ENCODE measurements around the gene MGAT5B. TPM values are rescaled to one million over a fixed set of nuclear protein-coding genes. Genes with fewer than 3 reads are reported as not detected.

MGAT5B gene
- total and polyA plus RNA-seq, 9 of the 15 experiments (the other 6 are each of a cell fraction or from before 2014, with no cell fraction given): 0.09 to 0.43 (median 0.18) TPM; not detected in 4

DNA sequence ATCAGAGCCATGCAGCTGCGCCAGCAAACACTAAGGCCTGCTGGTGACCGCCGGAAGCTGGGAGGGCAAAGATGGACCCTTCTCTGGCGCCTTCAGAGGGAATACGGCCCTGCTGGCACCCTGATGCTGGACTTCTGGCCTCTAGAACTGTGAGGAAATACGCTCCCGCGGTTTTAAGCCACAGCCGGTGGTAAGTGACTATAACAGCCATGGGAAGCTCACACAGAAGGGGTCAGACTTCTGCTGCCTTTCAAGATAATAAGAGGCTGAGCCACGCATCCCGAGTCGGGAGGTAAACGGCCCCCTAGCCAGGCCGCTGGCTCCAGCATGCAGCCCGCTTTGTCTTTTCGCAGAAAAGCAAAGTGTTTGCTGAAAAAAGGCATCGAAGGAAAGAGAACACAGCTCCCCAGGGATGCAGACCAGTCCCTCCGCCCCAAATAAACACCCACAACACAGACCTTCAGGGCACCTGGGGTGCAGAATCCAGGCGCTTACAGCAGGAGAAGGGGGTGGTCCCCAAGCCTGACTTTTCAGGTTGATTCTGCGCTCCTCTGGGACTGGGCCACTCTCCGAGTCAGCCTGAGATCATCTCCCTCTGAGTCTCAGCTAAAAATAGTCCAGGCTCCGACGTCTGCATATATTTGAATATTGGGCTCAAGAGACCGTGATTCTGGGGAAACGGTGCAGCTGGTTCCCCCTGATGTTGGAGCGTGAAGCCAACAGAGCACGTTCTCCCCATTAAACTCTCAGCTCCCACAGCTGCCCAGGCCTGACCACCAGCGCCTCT is 89.7 kb downstream of the MGAT5B start (continued):
- TF ChIP-seq MAX (CRISPR knock-in tag; IDR thresholded peaks at IDR 0.05) (no peak), ZBTB17 (CRISPR knock-in tag; IDR thresholded peaks at IDR 0.05) (no peak), CBX8 (IDR thresholded peaks at IDR 0.05; ENCODE audit: borderline replicate concordance, extremely low read depth, low read depth, low read length, poor library complexity, severe bottlenecking) (no peak), FOXP1 (CRISPR knock-in tag; IDR thresholded peaks at IDR 0.05) (no peak)
- TF ChIP-seq, protein P1, sequence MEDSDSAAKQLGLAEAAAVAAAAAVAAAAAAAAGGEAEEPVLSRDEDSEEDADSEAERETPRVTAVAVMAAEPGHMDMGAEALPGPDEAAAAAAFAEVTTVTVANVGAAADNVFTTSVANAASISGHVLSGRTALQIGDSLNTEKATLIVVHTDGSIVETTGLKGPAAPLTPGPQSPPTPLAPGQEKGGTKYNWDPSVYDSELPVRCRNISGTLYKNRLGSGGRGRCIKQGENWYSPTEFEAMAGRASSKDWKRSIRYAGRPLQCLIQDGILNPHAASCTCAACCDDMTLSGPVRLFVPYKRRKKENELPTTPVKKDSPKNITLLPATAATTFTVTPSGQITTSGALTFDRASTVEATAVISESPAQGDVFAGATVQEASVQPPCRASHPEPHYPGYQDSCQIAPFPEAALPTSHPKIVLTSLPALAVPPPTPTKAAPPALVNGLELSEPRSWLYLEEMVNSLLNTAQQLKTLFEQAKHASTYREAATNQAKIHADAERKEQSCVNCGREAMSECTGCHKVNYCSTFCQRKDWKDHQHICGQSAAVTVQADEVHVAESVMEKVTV (CRISPR knock-in tag; IDR thresholded peaks at IDR 0.05): no peak

GRCh38 chr17:76958974-76959373 is 90.8 kb downstream of the MGAT5B start:
- in situ Hi-C loops (cut with MboI): no loop called here
- H3K9ac ChIP-seq (ENCODE audit: insufficient read depth in 1 of 2, low read depth in 2 of 2, low read length in 2 of 2): no peak overlapping the region; a peak in 1 of 4 replicates
- BruUV-seq (replicated peaks): no TSS peak
- ChIA-PET POLR2A (no interaction called here), CTCF (ENCODE audit: low intra/inter-chr PET ratio) (no interaction called here)
- 0% methylated on average over 8 of the region's 9 CpGs for WGBS (ENCODE audit: insufficient coverage, low coverage, missing lambda C conversion rate)
- peaks cover 7% of the 10 kb centered on the region; the same call in 1 of the 2 replicates for H4K20me1 ChIP-seq (replicated peaks; ENCODE audit: control insufficient read depth, insufficient read depth, low read length)
- FAIRE-seq (no peak), ATAC-seq (no peak), DNase-seq (ENCODE audit: extremely low read depth in 1 of 4, low spot score in 3 of 4) (no peak)
- H3K9me1 ChIP-seq (ENCODE audit: control insufficient read depth, insufficient read depth, low read length): no peaks in the 10 kb centered on the region
- no peaks in the 10 kb centered on the region for H3K79me2 ChIP-seq (ENCODE audit: control insufficient read depth, insufficient read depth, low read length)
- H2AFZ ChIP-seq (ENCODE audit: low read depth, low read length): no peak overlapping the region
- H3K36me3 ChIP-seq (ENCODE audit: control insufficient read depth, insufficient read depth, low read length): no peaks in the 10 kb centered on the region
- intact Hi-C loops (cut with micrococcal nuclease): no loop called here
- no peaks in the 10 kb centered on the region for H3K9me3 ChIP-seq (replicated peaks; ENCODE audit: control insufficient read depth, insufficient read depth, low read depth, low read length)
- no peak overlapping the region for H3K4me3 ChIP-seq
- H3K4me1 ChIP-seq (replicated peaks in 1 of 2; ENCODE audit: control insufficient read depth in 2 of 2, insufficient read depth in 2 of 2, low read length in 2 of 2): no peaks in the 10 kb centered on the region; a peak in 1 of 5 replicates
- H3K4me2 ChIP-seq (ENCODE audit: insufficient read depth, low read length): no peak overlapping the region
- H3K27ac ChIP-seq (ENCODE audit: extremely low read depth, low read depth, low read length): no peak overlapping the region
- H3K27me3 ChIP-seq (ENCODE audit: control insufficient read depth in 2 of 2, insufficient read depth in 2 of 2, low read length in 2 of 2): peaks cover 44 to 89% of the 10 kb centered on the region in 2 experiments; a peak in 4 of 5 replicates
- no peak for TF ChIP-seq SRSF7 (optimal IDR thresholded peaks at IDR 0.05; ENCODE audit: low read depth, low read length)
- TF ChIP-seq ELF2 (CRISPR knock-in tag; IDR thresholded peaks at IDR 0.05): no peak
- TF ChIP-seq JUNB (CRISPR knock-in tag; conservative IDR thresholded peaks at IDR 0.05): no peak
- TF ChIP-seq POLR2AphosphoS5 (IDR thresholded peaks at IDR 0.05; ENCODE audit: control insufficient read depth, insufficient read depth, low read depth, low read length): no peak
- no peak for TF ChIP-seq SMARCE1 (IDR thresholded peaks at IDR 0.05)
- no peak for TF ChIP-seq ZNF512 (tag; IDR thresholded peaks at IDR 0.05)
- no peak for TF ChIP-seq COPS2 (conservative IDR thresholded peaks at IDR 0.05)
- TF ChIP-seq, protein P2, sequence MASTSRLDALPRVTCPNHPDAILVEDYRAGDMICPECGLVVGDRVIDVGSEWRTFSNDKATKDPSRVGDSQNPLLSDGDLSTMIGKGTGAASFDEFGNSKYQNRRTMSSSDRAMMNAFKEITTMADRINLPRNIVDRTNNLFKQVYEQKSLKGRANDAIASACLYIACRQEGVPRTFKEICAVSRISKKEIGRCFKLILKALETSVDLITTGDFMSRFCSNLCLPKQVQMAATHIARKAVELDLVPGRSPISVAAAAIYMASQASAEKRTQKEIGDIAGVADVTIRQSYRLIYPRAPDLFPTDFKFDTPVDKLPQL (IDR thresholded peaks at IDR 0.05; ENCODE audit: extremely low read depth, insufficient read length): no peak
- TF ChIP-seq MCM3 (IDR thresholded peaks at IDR 0.05): no peak
- no peak for TF ChIP-seq ZNF184 (CRISPR knock-in tag; IDR thresholded peaks at IDR 0.05)
- TF ChIP-seq PHB (CRISPR knock-in tag; IDR thresholded peaks at IDR 0.05): no peak
- TF ChIP-seq HDAC8 (tag; IDR thresholded peaks at IDR 0.05): no peak
